Esophagus squamous epithelium (tissue), 5 donors: ENCODE data around the gene HSPA9. TPM values are rescaled to one million over a fixed set of nuclear protein-coding genes. Genes with fewer than 3 reads are reported as not detected.

Source experiments
- DNase-seq: peaks from one replicate; lab custom pipeline; 2025; lab: John Stamatoyannopoulos, UW
- H3K27ac ChIP-seq, 4 donors: fragments of 200-600 bp; sonication (generic); one replicate each; pipeline ENCODE4 v1.5.1; 2016 to 2019; ENCODE audit warnings: mild to moderate bottlenecking in 1 of 4
- H3K27me3 ChIP-seq, 4 donors: fragments of 200-600 bp; sonication (generic); 1 replicate in 3 of 4; 2 replicates in 1 of 4; pipeline versions ENCODE4 v1.5.1 to v1.6.0; 2017 to 2021; ENCODE audit warnings: antibody characterized with exemption in 1 of 4
- H3K36me3 ChIP-seq, 3 donors: fragments of 200-600 bp; sonication (generic); one replicate each; pipeline ENCODE4 v1.5.1; 2016 to 2019
- H3K4me1 ChIP-seq, 3 donors: fragments of 200-600 bp; sonication (generic); one replicate each; pipeline ENCODE4 v1.5.1; 2017 to 2019
- H3K4me3 ChIP-seq, 4 donors: fragments of 200-600 bp; sonication (generic); 1 replicate in 3 of 4; 2 replicates in 1 of 4; pipeline ENCODE4 v1.5.1; 2016 to 2019; ENCODE audit warnings: mild to moderate bottlenecking in 2 of 4, moderate library complexity in 1 of 4
- H3K9me3 ChIP-seq, 3 donors: fragments of 200-600 bp; sonication (generic); one replicate each; pipeline ENCODE4 v1.5.1; 2016 to 2019
- CTCF ChIP-seq, 6 experiments: fragments of 450-650 bp in 4 of 6; fragments of 200-600 bp in 2 of 6; sonication (generic) in 2 of 6; IDR thresholded peaks; one replicate each; pipeline ENCODE4 v1.5.1; 2016 to 2019; ENCODE audit warnings: antibody characterized with exemption in 6 of 6, mild to moderate bottlenecking in 4 of 6, moderate library complexity in 4 of 6
- POLR2A ChIP-seq, 4 donors: fragments of 450-650 bp; IDR thresholded peaks; one replicate each; pipeline ENCODE4 v1.6.1; 2017; ENCODE audit warnings: antibody characterized with exemption in 4 of 4, mild to moderate bottlenecking in 4 of 4, moderate library complexity in 3 of 4
- WGBS, 2 donors: methylation state at CpG; one replicate each; pipeline ENCODE4 v1.1.5; 2018; 5-methylcytosine and 5-hydroxymethylcytosine counted together
- intact Hi-C: fragments of 100-400 bp; cut with DNase I; formaldehyde crosslinking; loops from one replicate; pipeline ENCODE4 v1.15.0; 2022
- total RNA-seq, 4 donors: library from RNA; depleted of rRNA; stranded (reverse); fragments of >200 nt; gene quantifications; one replicate each; pipeline ENCODE4 v1.1.0, GENCODE V29; 2016
- donor health status: DM: yes; HTN: yes; CAD: no.

HSPA9 gene
- total RNA-seq, 4 donors from 2014 or later, result 185 to 354 (median 279) TPM

- Histone ChIP-seq H3K27me3 (no peaks in the 10 kb centered on the region), H3K27ac (no peak overlapping the region), H3K4me1 (peaks cover 5 to 73% (median 14%) of the 10 kb centered on the region in 3 donors), H3K4me3 (no peak overlapping the region), H3K36me3 (no peaks in the 10 kb centered on the region), H3K9me3 (no peaks in the 10 kb centered on the region)
- intact Hi-C loops, result no loop called here
- no peak for TF ChIP-seq POLR2A (IDR thresholded peaks at IDR 0.05)
- TF ChIP-seq CTCF (IDR thresholded peaks at IDR 0.05), result no peak
- no peak for DNase-seq
- 41 to 86% methylated on average over 2 of the region's 2 CpGs for WGBS, 2 donors
Observed at GRCh38 chr5:138605254-138605972, 30.2 kb upstream of the HSPA9 start.

DNA sequence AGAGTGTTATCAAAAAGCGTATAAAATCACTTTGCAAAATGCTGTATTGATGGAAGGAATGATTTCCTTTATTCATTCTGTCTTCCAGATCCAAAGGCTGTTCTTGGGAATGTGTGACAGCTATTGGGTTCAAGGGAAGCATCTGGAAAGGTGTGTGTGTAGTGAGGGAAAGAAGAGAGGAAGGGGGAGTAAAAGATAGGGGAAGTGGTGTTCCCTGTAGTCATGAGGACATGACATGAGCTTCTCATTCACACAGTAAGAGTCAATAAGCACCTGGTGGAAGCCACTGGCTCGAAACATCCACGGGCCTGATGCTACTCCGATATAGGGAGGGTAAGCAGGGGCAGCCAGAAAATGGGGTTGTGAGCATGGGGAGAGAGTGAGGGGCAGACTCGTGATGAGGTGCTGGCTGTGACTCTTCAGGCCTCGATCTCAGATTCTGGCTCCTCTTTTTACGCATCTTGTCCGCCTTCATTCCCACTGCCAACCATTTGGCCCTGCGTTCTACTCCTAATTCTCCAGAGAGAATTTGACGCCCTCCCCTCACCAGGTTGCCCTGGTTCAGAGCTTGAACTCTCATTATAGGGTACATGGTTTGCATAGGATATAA is 29.1 kb upstream of the HSPA9 start:
- 91 to 92% methylated on average over 10 of the region's 10 CpGs for WGBS, 2 donors
- H3K4me1 ChIP-seq, result peaks cover 0 to 62% (median 4%) of the 10 kb centered on the region in 3 donors
- no peaks in the 10 kb centered on the region for H3K27me3 ChIP-seq
- intact Hi-C loops, result no loop called here
- no peaks in the 10 kb centered on the region for H3K36me3 ChIP-seq
- no peak overlapping the region for H3K27ac ChIP-seq
- no peaks in the 10 kb centered on the region for H3K9me3 ChIP-seq
- H3K4me3 ChIP-seq, result no peak overlapping the region
- TF ChIP-seq CTCF (IDR thresholded peaks at IDR 0.05), result no peak
- DNase-seq, result no peak

DNA sequence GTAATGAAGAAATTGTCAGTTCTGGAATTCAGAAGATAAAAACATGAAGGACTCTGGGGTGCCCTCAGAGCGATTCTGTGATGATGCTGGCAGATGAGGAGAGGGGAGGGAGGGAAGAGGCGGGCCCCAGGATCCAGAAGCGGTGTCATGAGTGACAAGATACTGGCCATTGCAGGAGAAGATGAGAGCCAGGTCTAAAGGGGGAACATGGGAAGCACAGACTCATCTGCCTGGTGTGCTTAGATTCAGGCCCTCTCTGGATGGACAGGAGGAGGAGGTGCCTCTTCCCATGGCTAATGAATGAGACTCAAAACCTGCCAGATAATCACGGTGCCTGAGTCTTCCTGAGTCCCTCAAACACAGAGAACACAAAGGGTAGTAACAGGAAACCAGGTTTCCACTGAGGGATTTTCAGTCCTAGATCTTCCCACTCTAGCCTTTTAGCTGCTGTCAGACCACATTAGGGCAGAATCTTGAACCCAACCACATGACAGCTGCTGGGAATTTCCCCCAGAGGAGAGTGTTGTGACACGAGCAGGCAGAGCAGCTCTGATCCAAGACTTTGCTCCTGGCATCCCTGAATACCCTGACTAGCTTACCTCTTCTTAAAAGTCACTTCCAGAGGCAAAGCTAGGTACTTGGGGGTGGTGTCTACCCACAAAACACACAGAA is 28.2 kb upstream of the HSPA9 start:
- DNase-seq, result no peak
- no peak overlapping the region for H3K4me3 ChIP-seq
- WGBS, 2 donors, result 14 to 52% methylated on average over 2 to 5 of the region's 5 CpGs
- TF ChIP-seq POLR2A (IDR thresholded peaks at IDR 0.05), result no peak
- H3K9me3 ChIP-seq, result no peaks in the 10 kb centered on the region
- H3K27ac ChIP-seq, result no peak overlapping the region
- peaks cover 0 to 53% (median 4%) of the 10 kb centered on the region in 3 donors for H3K4me1 ChIP-seq
- H3K36me3 ChIP-seq, result no peaks in the 10 kb centered on the region
- H3K27me3 ChIP-seq, result no peaks in the 10 kb centered on the region
- intact Hi-C loops, result no loop called here

DNA sequence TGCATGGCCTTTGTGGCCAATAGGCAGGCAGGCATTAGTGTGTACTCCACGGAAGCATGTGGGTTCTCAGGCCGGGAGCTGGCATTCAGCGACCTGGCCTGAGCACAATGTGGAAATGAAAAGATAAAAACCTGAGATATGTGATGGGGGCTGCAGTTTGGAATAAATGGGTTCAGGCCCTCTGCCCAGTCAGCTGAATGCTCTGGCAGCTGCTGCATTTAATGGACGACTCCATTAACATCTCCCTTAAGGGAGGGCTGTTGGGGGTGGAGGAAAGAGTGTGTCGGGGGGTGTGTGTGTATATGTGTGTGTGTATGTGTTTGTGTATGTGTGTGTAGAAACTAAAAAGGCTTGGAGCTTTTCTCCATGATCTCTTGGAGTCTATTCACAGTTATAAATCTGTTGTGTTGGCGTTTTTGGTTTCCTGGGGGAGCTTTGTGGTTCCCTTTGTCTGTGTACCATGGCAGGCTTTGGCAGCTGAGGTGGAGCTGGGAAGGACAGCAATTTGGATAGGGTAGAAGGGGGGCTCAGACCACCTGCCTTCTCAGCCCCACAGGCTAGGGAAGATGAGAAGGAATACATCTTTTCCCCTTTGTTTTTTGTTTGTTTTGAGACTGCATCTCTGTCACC is 27.3 kb upstream of the HSPA9 start:
- intact Hi-C loops, result no loop called here
- H3K9me3 ChIP-seq, result no peaks in the 10 kb centered on the region
- no peaks in the 10 kb centered on the region for H3K36me3 ChIP-seq
- no peak for DNase-seq
- H3K4me1 ChIP-seq, result peaks cover 0 to 44% (median 4%) of the 10 kb centered on the region in 3 donors
- H3K27ac ChIP-seq, result no peak overlapping the region
- H3K27me3 ChIP-seq, result no peaks in the 10 kb centered on the region
- H3K4me3 ChIP-seq, result no peak overlapping the region
- TF ChIP-seq POLR2A (IDR thresholded peaks at IDR 0.05), result no peak
- no peak for TF ChIP-seq CTCF (IDR thresholded peaks at IDR 0.05)
- WGBS, 2 donors, result 71 to 80% methylated on average over 5 to 6 of the region's 6 CpGs

GRCh38 chr5:138601444-138601843 is 26.2 kb upstream of the HSPA9 start:
- H3K27ac ChIP-seq, result peak overlapping the region in 1 of 4 donors; percentile 25
- no peaks in the 10 kb centered on the region for H3K27me3 ChIP-seq
- peaks cover 0 to 36% (median 4%) of the 10 kb centered on the region in 3 donors for H3K4me1 ChIP-seq
- 16 to 23% methylated on average over 3 of the region's 3 CpGs for WGBS, 2 donors
- no peak for DNase-seq
- no peak for TF ChIP-seq CTCF (IDR thresholded peaks at IDR 0.05)
- TF ChIP-seq POLR2A (IDR thresholded peaks at IDR 0.05), result no peak
- intact Hi-C loops, result no loop called here
- no peak overlapping the region for H3K4me3 ChIP-seq
- H3K36me3 ChIP-seq, result no peaks in the 10 kb centered on the region
- no peaks in the 10 kb centered on the region for H3K9me3 ChIP-seq
